Adrenal gland (tissue), 5 donors: Measurements from ENCODE around the gene WWC2.

Experiments used
- CTCF ChIP-seq, 6 experiments: fragments of 450-650 bp in 4 of 6; fragments of 200-600 bp in 2 of 6; sonication (generic) in 1 of 6; IDR thresholded peaks; 1 replicate in 5 of 6; 2 replicates in 1 of 6; pipeline versions ENCODE4 v1.5.1 to v1.8.0; 2016 to 2021; ENCODE audit warnings: antibody characterized with exemption in 6 of 6, mild to moderate bottlenecking in 2 of 6, moderate library complexity in 1 of 6
- POLR2A ChIP-seq, 2 donors: fragments of 450-650 bp; IDR thresholded peaks; one replicate each; pipeline ENCODE4 v1.6.1; 2017; ENCODE audit warnings: antibody characterized with exemption in 2 of 2, mild to moderate bottlenecking in 2 of 2, moderate library complexity in 1 of 2
- donor health status: DM: no; HTN: no; CAD: no.

GRCh38 chr4:183333983-183334382, 234.9 kb downstream of the WWC2 start:
- TF ChIP-seq CTCF (IDR thresholded peaks at IDR 0.05) (no peak), POLR2A (IDR thresholded peaks at IDR 0.05) (no peak)
